SK-N-SH (cell line): Measurements from ENCODE around the gene ARAP3. TPM values are rescaled to one million over a fixed set of nuclear protein-coding genes. Genes with fewer than 3 reads are reported as not detected.

ENCODE experiments used
- CTCF ChIA-PET: fragments of 300-600, 350-600 bp; formaldehyde crosslinking; extraction: SDS; loops from one replicate; lab custom pipeline; 2021; lab: Yijun Ruan, JAX
- POLR2A ChIA-PET: fragments of 350-600 bp; sonication (Branson Sonifier 250); formaldehyde crosslinking; extraction: SDS; loops from one replicate; lab custom pipeline; 2020; ENCODE audit warnings: antibody characterized with exemption, inconsistent platforms; lab: Yijun Ruan, JAX
- DNase-seq: peaks from one replicate; pipeline ENCODE4 v3.0.0; 2012
- H2AFZ ChIP-seq: fragments of 200-600 bp; sonication (generic); 2 replicates; pipeline ENCODE4 v1.8.1; 2016; ENCODE audit warnings: antibody characterized with exemption, mild to moderate bottlenecking, low read depth
- H3F3A ChIP-seq: fragments of 200-600 bp; sonication (generic); replicated peaks from 2 replicates; pipeline ENCODE3; 2016; ENCODE audit warnings: antibody characterized with exemption, mild to moderate bottlenecking; ENCODE audit not compliant: insufficient read depth
- H3K27ac ChIP-seq, 2 experiments: fragments of 200-500 bp in 1 of 2; fragments of 200-600 bp in 1 of 2; sonication (Bioruptor generic) in 1 of 2; sonication (generic), shearing (Covaris generic) in 1 of 2; 2 replicates each; pipeline versions ENCODE4 v1.5.1 to v1.6.1; 2014 to 2016; ENCODE audit warnings: low read depth in 2 of 2, inconsistent platforms in 1 of 2, low read length in 1 of 2, mild to moderate bottlenecking in 1 of 2, mixed read lengths in 1 of 2
- H3K27me3 ChIP-seq: fragments of 200-600 bp; sonication (generic), shearing (Covaris generic); 2 replicates; pipeline ENCODE4 v1.6.1; 2016; ENCODE audit warnings: mixed run types; ENCODE audit not compliant: insufficient read depth
- H3K36me3 ChIP-seq, 2 experiments: fragments of 200-500 bp in 1 of 2; fragments of 200-600 bp in 1 of 2; sonication (Bioruptor generic) in 1 of 2; sonication (generic) in 1 of 2; replicated peaks in 1 of 2; 2 replicates each; pipeline versions ENCODE3 to v1.5.1; 2014 to 2016; ENCODE audit warnings: low read length in 1 of 2, mild to moderate bottlenecking in 1 of 2; ENCODE audit not compliant: insufficient read depth in 2 of 2, control insufficient read depth in 1 of 2
- H3K4me1 ChIP-seq, 2 experiments: fragments of 200-500 bp in 1 of 2; fragments of 200-600 bp in 1 of 2; sonication (Bioruptor generic) in 1 of 2; sonication (generic), shearing (Covaris generic) in 1 of 2; 2 replicates each; pipeline versions ENCODE4 v1.5.1 to v1.6.1; 2014 to 2016; ENCODE audit warnings: low read depth in 1 of 2, low read length in 1 of 2, mixed run types in 1 of 2; ENCODE audit not compliant: insufficient read depth in 2 of 2, control insufficient read depth in 1 of 2
- H3K4me2 ChIP-seq: fragments of 200-600 bp; sonication (generic), shearing (Covaris generic); 2 replicates; pipeline ENCODE4 v1.6.1; 2017; ENCODE audit warnings: mixed run types
- H3K4me3 ChIP-seq, 2 experiments: fragments of 200-500 bp in 1 of 2; fragments of 200-600 bp in 1 of 2; sonication (Bioruptor generic) in 1 of 2; sonication (generic), shearing (Covaris generic) in 1 of 2; 2 replicates each; pipeline versions ENCODE4 v1.5.1 to v1.8.1; 2014 to 2016; ENCODE audit warnings: low read depth in 2 of 2, inconsistent platforms in 1 of 2, low read length in 1 of 2, mild to moderate bottlenecking in 1 of 2, mixed read lengths in 1 of 2, moderate library complexity in 1 of 2
- H3K79me2 ChIP-seq: fragments of 200-600 bp; sonication (generic); 2 replicates; pipeline ENCODE4 v1.8.1; 2017; ENCODE audit warnings: mild to moderate bottlenecking; ENCODE audit not compliant: insufficient read depth
- H3K9ac ChIP-seq: fragments of 200-600 bp; sonication (generic); 2 replicates; pipeline ENCODE4 v1.6.1; 2017; ENCODE audit warnings: mixed run types
- H3K9me2 ChIP-seq: fragments of 200-600 bp; sonication (generic); 2 replicates; pipeline ENCODE4 v1.6.1; 2017; ENCODE audit warnings: mixed run types
- H3K9me3 ChIP-seq: fragments of 200-600 bp; sonication (generic); 2 replicates; pipeline ENCODE4 v1.6.1; 2017; ENCODE audit warnings: mixed run types, mild to moderate bottlenecking, moderate library complexity
- H4K20me1 ChIP-seq: fragments of 200-600 bp; sonication (generic); 2 replicates; pipeline ENCODE4 v1.6.1; 2017; ENCODE audit warnings: mild to moderate bottlenecking, mixed run types; ENCODE audit not compliant: insufficient read depth
- FOXJ3 ChIP-seq: sonication (generic); formaldehyde crosslinking; IDR thresholded peaks from 2 replicates; pipeline ENCODE4 v1.5.1; 2020; ENCODE audit warnings: mild to moderate bottlenecking, missing genetic modification reagents
- FOXM1 ChIP-seq: IDR thresholded peaks from 2 replicates; pipeline ENCODE4 v1.4.0; 2012; ENCODE audit warnings: low read depth, mild to moderate bottlenecking
- GABPA ChIP-seq: IDR thresholded peaks from 2 replicates; pipeline ENCODE4 v1.4.0; 2012; ENCODE audit warnings: low read depth, mild to moderate bottlenecking
- JUND ChIP-seq: IDR thresholded peaks from 2 replicates; pipeline ENCODE4 v1.4.0; 2012
- MEF2A ChIP-seq: IDR thresholded peaks from 2 replicates; pipeline ENCODE4 v1.4.0; 2012; ENCODE audit warnings: low read depth, borderline replicate concordance
- MXI1 ChIP-seq: IDR thresholded peaks from 2 replicates; pipeline ENCODE4 v1.6.1; 2012; ENCODE audit warnings: mild to moderate bottlenecking, low read depth, low read length, improper control_type of control experiment
- NRF1 ChIP-seq: IDR thresholded peaks from 2 replicates; pipeline ENCODE4 v1.6.1; 2012; ENCODE audit warnings: low read depth, mild to moderate bottlenecking, low read length
- PBX3 ChIP-seq: IDR thresholded peaks from 2 replicates; pipeline ENCODE4; 2012
- RAD21 ChIP-seq: IDR thresholded peaks from 2 replicates; pipeline ENCODE4 v1.6.1; 2012; ENCODE audit warnings: mild to moderate bottlenecking, low read length
- RFX5 ChIP-seq: IDR thresholded peaks from 2 replicates; pipeline ENCODE4 v1.6.1; 2012; ENCODE audit warnings: mild to moderate bottlenecking, improper control_type of control experiment, low read length
- TAF1 ChIP-seq: IDR thresholded peaks from 2 replicates; pipeline ENCODE4 v1.6.1; 2012; ENCODE audit warnings: low read depth, mild to moderate bottlenecking, low read length, moderate library complexity, borderline replicate concordance
- TCF12 ChIP-seq: IDR thresholded peaks from 2 replicates; pipeline ENCODE4 v1.4.0; 2012
- TEAD4 ChIP-seq: IDR thresholded peaks from 2 replicates; pipeline ENCODE4 v1.4.0; 2012; ENCODE audit warnings: mild to moderate bottlenecking, borderline replicate concordance; ENCODE audit not compliant: insufficient read depth
- YY1 ChIP-seq: IDR thresholded peaks from 2 replicates; pipeline ENCODE4 v1.4.0; 2012; ENCODE audit warnings: low read depth, mild to moderate bottlenecking
- WGBS: methylation state at CpG from one replicate; pipeline ENCODE4 v1.1.6; 2017; ENCODE audit warnings: low lambda C conversion rate; 5-methylcytosine and 5-hydroxymethylcytosine counted together
- polyA plus RNA-seq, 3 experiments: library from polyadenylated mRNA; depleted of rRNA; stranded (reverse); fragments of >200 nt; gene quantifications; 2 replicates each; pipeline ENCODE4 v1.2.3, GENCODE V29; 2012
- TF ChIP-seq, protein P1 (sequence below): IDR thresholded peaks from 2 replicates; pipeline ENCODE4 v1.4.0; 2012; ENCODE audit warnings: low read depth
- TF ChIP-seq, protein P2 (sequence below): IDR thresholded peaks from 2 replicates; pipeline ENCODE4 v1.4.0; 2012; ENCODE audit warnings: low read depth, borderline replicate concordance
- TF ChIP-seq, protein P3 (sequence below): IDR thresholded peaks from 2 replicates; pipeline ENCODE4 v1.6.1; 2012; ENCODE audit warnings: mild to moderate bottlenecking, low read depth, low read length, moderate library complexity

ARAP3 gene
- polyA plus RNA-seq, 1 of the 3 experiments (the other 2 are of a cell fraction) = 6.5 TPM

DNA sequence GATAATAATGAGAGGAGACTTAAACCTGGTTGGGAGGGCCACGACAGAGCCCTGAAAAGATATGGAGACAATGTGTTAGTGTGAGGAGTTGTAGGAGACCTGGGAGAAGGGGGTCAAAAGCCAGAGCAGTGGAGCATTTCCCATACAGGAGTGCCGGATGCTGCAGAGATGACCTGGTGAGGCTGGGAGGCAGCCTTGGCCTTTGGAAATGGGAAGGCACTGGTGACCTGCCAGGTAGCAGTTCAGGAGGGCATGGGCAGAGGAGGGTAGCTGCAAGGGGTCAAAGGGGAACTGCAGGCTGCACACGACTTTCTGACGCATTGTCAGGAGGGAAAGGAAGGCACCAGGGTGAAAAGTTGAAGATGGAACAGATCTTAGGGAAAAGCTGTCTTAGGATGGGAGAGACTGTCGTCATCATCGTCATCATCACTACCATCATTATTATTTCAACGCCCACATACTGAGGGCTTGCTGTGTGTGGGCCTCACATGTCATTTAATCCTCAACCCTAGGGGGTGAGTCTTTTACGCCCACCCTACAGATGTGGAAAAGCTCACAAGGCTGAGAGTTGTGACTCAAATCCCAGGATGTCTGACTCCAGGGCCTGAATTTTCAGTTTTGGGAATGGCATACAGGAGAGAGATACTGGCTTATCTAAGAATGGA is 13.3 kb downstream of the ARAP3 start:
- Histone ChIP-seq H3K4me2 (no peak overlapping the region), H3K9me3 (no peaks in the 10 kb centered on the region), H3K27ac (no peak overlapping the region), H3K9me2 (no peaks in the 10 kb centered on the region), H3K9ac (no peak overlapping the region), H3K27me3 (no peaks in the 10 kb centered on the region), H3K36me3 (peaks cover 9 to 29% of the 10 kb centered on the region in 2 experiments), H3K79me2 (no peaks in the 10 kb centered on the region), H2AFZ (no peak overlapping the region), H3F3A (peaks cover 6% of the 10 kb centered on the region), H3K4me3 (no peak overlapping the region), H3K4me1 (no peaks in the 10 kb centered on the region; a peak in 1 of 4 replicates), H4K20me1 (no peaks in the 10 kb centered on the region)
- TF ChIP-seq TAF1 (no peak), GABPA (no peak), JUND (no peak), TCF12 (no peak), MXI1 (no peak), PBX3 (no peak), FOXM1 (no peak), RFX5 (no peak), FOXJ3 (CRISPR knock-in tag) (no peak), TEAD4 (no peak), YY1 (no peak), NRF1 (no peak), RAD21 (no peak), MEF2A (no peak)
- TF ChIP-seq, protein P1, sequence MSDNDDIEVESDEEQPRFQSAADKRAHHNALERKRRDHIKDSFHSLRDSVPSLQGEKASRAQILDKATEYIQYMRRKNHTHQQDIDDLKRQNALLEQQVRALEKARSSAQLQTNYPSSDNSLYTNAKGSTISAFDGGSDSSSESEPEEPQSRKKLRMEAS = no peak
- TF ChIP-seq, protein P2, sequence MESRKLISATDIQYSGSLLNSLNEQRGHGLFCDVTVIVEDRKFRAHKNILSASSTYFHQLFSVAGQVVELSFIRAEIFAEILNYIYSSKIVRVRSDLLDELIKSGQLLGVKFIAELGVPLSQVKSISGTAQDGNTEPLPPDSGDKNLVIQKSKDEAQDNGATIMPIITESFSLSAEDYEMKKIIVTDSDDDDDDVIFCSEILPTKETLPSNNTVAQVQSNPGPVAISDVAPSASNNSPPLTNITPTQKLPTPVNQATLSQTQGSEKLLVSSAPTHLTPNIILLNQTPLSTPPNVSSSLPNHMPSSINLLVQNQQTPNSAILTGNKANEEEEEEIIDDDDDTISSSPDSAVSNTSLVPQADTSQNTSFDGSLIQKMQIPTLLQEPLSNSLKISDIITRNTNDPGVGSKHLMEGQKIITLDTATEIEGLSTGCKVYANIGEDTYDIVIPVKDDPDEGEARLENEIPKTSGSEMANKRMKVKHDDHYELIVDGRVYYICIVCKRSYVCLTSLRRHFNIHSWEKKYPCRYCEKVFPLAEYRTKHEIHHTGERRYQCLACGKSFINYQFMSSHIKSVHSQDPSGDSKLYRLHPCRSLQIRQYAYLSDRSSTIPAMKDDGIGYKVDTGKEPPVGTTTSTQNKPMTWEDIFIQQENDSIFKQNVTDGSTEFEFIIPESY = no peak
- TF ChIP-seq, protein P3, sequence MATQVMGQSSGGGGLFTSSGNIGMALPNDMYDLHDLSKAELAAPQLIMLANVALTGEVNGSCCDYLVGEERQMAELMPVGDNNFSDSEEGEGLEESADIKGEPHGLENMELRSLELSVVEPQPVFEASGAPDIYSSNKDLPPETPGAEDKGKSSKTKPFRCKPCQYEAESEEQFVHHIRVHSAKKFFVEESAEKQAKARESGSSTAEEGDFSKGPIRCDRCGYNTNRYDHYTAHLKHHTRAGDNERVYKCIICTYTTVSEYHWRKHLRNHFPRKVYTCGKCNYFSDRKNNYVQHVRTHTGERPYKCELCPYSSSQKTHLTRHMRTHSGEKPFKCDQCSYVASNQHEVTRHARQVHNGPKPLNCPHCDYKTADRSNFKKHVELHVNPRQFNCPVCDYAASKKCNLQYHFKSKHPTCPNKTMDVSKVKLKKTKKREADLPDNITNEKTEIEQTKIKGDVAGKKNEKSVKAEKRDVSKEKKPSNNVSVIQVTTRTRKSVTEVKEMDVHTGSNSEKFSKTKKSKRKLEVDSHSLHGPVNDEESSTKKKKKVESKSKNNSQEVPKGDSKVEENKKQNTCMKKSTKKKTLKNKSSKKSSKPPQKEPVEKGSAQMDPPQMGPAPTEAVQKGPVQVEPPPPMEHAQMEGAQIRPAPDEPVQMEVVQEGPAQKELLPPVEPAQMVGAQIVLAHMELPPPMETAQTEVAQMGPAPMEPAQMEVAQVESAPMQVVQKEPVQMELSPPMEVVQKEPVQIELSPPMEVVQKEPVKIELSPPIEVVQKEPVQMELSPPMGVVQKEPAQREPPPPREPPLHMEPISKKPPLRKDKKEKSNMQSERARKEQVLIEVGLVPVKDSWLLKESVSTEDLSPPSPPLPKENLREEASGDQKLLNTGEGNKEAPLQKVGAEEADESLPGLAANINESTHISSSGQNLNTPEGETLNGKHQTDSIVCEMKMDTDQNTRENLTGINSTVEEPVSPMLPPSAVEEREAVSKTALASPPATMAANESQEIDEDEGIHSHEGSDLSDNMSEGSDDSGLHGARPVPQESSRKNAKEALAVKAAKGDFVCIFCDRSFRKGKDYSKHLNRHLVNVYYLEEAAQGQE = no peak
- POLR2A ChIA-PET = interaction anchor here (1.0 to 1.5 kb wide), 3 partner anchors 16 to 293 kb away, joined by 3 to 6 read pairs (median 3); partner anchors contain the start of genes HDAC3 and RELL2
- WGBS = 77% methylated on average over 8 of the region's 8 CpGs
- DNase-seq = no peak
- CTCF ChIA-PET = interaction anchor here (0.9 to 6.8 kb wide), 13 partner anchors 10 to 300 kb away, joined by 3 to 39 read pairs (median 8); partner anchors contain the start of genes FCHSD1, PCDH1 and RNF14
